Stimulated activated CD4-positive, alpha-beta T cell treated with anti-CD3 and anti-CD28 coated beads, Interleukin-15, amount 100 ng/mL, for 1 hour (primary cell): ENCODE measurements around the gene SIGLEC9.

Experiments used
- DNase-seq, 2 donors: peaks; one replicate each; pipeline ENCODE4 v3.0.0-alpha.2; 2020; ENCODE audit warnings: low read depth in 1 of 2, low spot score in 1 of 2

Gene SIGLEC9

DNA sequence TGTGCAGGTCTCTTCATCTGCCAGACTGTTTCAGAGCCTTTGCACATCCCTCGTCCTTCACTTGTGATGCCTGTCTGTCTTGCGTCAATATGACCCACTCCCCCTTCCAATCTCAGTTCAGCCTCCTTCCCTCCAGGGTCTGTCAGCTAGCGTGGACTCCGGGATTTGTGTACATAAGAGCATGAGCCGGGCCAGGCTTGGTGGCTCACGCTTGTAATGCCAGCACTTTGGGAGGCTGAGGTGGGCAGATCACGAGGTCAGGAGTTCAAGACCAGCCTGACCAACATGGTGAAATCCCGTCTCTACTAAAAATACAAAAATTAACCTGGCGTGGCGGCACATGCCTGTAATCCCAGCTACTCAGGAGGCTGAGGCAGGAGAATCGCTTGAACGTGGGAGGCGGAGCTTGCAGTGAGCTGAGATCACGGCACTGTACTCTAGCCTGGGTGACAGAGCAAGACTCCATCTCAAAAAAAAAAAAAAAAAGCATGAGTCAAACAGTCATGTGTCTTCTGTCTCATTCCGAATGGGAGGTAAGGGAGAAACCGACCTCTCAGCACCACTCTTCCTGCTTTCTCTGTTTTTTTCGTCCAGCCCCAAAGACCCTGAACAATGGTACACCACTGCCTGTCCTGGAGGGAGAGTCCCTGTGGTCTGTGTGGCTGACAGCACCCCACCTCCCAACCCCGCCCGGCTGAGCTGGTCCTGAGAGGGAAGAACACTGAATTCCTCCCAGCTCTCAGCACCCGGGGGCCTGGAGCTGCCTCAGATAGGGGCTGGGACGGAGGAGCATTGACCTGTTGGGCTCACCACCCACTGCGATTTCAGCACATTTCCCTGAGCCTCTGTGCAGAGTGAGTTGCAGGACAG, 2.4 kb upstream of the SIGLEC9 start:
- no peak for DNase-seq

DNA sequence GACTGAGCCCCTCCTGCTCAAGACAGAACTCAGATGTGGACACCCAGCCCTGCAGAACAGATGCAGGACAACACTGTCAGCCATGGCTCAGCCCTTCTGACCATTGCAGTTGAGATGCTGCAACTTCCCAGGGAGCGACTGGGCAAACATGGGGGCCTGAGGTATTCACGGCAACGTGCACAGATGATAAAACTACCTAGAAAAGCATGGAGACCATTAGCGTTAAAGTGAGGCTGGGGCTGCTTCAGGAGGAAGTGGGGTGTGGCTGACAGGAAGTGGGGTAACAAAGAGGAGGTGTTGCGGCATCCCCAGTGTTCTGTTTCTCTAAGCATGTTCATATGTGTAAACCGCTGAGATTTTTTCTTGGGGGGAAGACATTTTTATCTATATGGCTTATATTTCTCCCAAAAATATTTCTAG, 1.3 kb upstream of the SIGLEC9 start:
- DNase-seq, result no peak

DNA sequence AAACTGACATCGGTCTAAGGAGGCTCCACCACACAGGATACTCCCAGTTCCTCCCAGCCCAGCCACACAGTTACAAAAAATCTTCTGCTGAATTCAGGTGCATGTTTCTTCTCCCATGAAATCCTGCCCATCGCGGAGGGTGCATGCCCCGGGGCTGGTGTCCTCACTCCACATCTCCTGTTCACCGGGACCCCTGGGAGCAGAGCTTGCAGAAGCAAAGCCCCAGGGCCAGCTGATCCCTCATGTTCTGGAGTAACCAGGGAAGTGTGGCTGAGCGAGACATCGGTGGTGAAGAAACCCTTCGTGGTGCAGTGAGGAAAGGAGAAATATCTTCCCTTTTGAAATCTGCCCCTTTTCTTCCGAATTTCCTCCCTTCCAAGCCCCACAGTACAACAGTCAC, 904 bp upstream of the SIGLEC9 start:
- no peak for DNase-seq

DNA sequence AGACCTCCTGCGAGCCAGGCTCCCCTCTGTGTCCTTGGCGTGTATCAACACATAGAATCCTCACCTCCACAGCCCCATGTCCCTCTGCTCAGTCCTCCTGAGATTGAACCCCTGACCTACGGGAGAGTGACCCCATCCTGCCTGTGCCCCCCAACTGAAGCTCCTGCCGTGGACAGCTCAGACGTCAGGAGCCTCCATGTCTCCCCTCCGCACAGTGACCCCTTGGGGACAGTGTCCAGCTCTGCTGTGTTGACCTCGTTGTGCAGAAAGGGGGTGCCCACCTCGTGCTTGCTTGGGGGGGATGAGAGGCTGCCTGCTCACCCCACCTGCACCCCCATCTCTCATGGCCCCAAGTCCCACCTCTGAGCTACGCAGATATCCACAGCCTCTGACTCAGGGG, 490 bp upstream of the SIGLEC9 start:
- DNase-seq, result no peak

DNA sequence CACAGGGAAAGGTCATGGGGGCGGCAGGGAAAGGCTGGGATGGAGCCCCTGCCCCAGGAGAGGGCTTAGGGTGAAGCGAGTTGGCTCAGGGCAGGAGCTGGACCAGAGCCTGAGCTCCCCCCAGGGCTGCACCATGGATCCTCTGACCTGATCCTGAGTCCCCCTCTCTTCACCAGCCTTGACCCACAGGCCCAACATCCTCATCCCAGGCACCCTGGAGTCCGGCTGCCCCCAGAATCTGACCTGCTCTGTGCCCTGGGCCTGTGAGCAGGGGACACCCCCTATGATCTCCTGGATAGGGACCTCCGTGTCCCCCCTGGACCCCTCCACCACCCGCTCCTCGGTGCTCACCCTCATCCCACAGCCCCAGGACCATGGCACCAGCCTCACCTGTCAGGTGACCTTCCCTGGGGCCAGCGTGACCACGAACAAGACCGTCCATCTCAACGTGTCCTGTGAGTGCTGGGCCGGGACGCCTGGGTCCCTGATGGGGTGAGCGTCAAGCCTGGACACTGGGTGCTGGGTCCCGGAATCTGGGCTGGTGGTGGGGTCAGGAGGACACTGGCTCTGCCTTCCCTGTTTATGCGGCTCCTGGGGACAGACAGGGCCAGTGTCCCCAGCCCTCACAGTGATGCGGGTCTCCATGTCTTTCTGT, 842 bp downstream of the SIGLEC9 start:
- no peak for DNase-seq

DNA sequence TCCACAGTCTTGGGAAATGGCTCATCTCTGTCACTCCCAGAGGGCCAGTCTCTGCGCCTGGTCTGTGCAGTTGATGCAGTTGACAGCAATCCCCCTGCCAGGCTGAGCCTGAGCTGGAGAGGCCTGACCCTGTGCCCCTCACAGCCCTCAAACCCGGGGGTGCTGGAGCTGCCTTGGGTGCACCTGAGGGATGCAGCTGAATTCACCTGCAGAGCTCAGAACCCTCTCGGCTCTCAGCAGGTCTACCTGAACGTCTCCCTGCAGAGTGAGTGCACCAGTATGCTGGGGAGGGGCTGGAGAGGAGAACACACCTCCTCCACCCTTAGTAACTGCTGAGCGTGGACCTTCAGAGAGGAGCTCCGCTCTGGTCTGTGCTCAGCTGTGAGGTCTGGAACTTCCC, 2.3 kb downstream of the SIGLEC9 start:
- no peak for DNase-seq

DNA sequence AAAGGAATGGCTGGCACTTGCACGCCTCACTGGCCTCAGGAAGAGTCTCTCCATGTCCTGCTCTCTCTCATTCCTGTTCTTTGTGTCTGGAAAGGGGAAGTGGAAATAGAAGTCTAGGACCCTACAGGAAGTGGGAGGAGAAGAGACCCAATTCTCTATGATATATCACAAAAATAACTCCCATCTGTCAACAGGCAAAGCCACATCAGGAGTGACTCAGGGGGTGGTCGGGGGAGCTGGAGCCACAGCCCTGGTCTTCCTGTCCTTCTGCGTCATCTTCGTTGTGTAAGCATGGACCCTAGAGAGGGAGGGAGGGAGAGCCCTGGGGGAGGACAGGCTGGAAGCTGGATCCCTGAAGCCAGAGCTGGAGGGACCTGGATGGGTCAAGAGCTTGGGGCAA, 3.0 kb downstream of the SIGLEC9 start:
- DNase-seq, result no peak

DNA sequence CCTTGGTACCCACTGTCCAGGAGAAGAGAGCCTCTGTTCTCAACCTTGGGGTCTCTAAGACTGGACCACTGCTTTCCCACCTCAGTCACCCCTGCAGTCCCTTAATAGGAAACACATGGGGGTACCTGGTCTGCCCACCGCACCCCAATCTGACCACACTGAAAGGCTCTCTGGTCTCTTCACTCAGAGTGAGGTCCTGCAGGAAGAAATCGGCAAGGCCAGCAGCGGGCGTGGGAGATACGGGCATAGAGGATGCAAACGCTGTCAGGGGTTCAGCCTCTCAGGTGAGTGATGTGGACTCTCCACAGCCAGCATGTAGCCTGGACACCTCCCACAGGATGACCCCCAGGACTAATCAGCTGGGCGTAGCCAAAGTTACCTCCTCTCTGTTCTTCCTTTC, 3.5 kb downstream of the SIGLEC9 start:
- no peak for DNase-seq

DNA sequence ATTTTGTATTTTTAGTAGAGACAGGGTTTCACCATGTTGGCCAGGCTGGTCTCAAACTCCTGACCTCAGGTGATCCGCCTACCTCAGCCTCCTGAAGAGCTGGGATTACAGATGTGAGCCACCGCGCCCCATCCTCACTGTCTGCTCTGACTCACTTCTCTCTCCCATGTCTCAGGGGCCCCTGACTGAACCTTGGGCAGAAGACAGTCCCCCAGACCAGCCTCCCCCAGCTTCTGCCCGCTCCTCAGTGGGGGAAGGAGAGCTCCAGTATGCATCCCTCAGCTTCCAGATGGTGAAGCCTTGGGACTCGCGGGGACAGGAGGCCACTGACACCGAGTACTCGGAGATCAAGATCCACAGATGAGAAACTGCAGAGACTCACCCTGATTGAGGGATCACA, 5.0 kb downstream of the SIGLEC9 start:
- no peak for DNase-seq

DNA sequence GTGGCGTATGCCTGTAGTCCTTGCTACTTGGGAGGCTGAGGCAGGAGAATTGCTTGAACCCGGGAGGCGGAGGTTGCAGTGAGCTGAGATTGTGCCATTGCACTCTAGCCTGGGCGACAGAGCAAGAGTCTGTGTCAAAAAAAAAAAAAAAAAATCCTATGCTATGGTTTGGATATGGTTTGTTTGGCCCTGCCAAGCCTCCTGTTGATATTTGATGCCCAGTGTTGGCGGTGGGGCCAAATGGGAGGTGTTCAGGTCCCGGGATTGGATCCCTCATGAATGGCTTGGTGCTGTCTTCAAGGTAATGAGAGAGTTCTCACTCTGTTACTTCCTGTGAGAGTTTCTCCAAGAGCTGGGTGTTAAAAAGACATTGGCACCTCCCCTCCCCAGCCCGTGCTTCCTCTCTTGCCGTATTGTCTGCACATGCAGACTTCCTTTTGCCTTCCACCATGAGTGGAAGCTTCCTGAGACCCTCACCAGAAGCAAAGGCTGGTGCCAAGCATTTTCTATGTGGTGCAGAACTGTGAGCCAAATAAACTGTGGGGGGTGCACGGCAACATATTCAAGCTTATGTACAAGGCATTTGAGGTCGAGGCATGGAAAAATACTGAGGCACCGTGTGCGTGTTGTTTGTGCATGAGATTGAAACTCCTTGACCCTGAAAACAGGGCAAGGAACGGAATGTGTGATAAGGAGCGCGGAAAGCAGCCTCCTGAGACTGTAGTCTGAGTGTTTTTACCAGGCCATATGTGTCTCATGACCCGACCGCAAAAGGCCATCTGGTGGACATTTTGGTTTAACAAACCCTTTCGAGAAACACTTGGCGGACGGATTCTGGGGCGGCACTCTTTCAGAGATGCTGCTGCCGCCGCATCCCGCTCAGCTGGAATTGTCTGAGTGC, 7.3 kb downstream of the SIGLEC9 start:
- DNase-seq, result no peak

DNA sequence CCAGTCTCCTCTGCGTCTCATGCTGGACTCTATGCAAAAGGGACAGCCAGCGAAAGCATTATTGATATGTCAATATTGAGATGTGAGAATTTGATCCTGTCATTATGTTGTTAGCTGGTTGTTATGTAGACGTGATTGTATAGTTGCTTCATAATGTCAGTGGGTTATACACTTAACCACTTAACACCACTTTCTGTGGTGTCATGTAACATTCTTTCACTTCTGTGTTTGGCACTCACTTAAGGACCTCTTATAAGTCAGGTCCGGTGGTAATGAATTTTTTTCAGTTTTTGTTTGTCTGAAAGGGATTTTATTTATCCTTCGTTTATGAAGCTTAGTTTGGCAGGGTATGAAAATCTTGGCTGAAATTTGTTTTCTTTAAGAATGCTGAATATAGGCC, 10.3 kb downstream of the SIGLEC9 start:
- DNase-seq, result no peak

DNA sequence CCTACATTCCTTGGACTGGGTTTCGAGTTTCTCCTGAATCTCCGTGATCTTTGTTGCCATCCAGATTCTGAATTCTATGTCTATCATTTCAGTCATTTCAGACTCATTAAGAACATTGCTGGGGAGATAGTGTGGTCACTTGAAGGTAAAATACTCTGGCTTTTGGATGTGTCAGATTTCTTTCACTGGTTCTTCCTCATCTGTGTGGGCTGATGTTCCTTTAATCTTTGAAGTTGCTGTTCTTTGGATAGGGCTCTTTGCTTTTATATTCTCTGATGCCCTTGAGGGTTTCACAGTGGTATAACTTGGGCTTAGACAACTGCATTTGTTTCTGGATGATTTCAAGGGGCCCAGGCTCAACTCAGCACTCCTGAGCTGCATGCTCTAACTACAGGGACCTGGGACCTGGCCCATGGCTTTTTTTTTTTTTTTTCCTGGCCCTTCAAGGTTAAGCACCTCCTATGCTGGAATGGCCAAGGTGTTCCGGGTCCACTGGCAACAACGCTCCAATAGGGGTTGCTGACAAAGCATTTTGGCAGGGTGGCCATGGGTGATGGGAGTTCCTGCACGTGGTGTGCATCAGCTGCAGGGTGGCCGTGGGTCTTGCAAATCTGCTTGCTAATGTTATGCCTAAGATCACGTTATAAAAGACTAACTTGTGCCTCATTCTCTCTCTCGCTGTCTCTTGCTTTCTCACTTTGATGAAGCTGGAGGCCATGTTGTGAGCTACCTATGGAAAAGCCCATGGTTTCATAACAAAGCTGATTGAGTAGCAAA, 11.5 kb downstream of the SIGLEC9 start:
- no peak for DNase-seq

DNA sequence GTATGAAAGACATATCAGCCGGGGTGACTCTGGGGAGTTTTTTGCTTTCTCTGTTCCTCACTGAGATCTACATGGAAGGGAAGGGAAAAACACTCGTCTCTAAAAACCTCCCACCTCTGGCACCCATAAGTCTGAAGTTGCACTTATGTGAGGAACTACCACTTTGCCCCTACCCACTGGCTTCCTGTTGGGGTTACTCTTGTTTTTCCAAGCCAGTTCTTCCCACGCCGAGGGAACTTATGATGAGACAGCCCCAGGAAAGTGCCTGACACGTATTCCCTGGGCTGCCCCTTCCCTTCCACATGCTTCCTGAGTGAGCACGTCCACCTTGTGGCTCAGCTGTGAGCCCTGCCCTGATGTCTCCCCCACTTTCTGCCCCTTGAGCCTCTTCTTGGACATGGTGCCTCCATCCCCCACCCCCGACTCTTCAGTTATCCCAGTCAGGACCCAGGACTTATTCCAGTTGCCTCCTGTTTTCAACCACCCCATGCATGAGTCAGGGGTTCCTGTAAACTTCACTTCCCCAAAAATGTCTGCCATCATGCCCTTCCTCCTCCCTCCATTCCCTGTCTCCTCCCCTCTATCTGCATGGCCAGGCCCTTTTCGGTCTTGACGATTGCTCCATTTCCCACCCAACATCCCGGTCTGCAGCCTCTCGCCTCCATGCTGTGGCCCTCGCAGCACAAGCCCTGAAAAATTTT, 12.3 kb downstream of the SIGLEC9 start:
- no peak for DNase-seq

DNA sequence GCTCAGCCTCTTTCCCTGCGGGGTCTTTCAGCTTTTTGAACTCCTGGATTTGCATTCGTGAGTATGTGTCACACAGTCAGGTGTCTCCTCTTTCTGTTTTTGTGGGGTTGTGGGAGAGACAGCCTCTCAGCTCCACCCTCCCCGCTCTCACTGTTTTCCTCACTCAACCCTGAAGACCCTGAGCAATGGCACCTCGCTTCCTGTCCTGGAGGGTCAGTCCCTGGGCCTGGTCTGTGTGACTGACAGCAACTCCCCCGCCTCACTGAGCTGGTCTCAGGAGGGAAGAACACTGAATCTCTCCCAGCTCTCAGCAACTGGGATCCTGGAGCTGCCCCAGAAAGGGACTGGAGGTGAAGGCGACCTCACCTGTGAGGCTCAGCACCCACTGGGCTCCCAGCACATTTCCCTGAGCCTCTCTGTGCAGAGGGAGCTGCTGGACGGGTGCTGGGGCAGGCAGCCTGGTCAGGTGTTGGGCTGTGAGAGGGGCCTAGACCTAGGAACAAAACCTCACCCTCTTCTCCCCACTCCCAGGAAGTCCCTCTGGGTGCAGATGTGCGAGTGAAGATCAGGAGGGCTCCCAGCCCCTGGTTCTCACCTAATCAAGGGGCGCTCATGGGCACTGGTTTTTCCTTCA, 13.2 kb downstream of the SIGLEC9 start:
- DNase-seq, result no peak

DNA sequence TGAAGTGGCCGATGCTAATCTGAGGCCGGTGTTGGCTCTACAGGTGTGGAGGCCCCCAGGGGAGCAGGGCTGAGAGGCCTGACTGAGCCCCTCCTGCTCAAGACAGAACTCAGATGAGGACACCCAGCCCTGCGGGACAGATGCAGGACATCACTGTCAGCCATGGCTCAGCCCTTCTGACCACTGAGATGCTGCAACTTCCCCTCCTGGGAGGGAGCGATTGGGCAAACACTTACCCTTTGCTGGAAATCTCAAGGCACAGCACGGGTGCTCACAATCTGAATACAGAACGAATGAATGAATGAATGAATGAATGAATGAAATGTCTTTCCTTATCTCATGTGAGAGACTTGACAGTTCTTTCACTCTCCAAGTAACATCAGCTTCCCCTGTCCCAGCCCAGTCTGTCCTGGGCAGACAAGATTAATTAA, 13.9 kb downstream of the SIGLEC9 start:
- DNase-seq, result no peak

DNA sequence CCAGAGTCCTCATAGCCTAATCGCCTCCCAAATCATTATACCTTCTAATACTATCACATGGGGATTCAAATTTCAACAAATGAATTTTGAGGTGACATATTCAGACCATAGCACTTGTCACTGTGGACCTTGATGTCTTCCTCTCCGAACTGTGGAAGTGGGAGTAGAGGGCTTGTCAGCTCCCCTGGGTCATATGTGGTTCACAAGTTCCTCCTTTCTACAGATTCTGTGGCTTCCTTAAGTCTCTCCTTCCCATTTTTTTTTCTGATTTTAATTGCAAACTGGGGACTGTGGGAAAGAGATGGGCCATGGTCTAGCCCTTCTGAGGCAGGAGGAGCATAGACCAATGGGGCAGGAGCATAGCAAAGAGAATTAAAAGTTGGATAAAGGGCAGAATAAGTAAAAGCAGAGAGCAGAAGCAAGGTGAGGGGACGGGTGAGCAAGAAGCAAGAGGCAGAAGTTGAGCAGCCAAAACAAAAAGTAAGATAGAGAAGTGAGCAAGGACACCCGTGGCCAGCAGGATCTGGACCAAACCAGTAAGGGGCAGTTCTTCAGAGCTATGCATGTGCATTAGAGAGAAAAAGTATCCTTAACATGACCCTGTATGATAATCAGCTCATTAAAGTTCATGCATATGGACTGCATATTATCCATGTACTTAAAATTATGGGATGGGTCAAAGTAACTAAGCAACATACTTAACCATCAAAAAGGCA, 14.8 kb downstream of the SIGLEC9 start:
- DNase-seq, result no peak

DNA sequence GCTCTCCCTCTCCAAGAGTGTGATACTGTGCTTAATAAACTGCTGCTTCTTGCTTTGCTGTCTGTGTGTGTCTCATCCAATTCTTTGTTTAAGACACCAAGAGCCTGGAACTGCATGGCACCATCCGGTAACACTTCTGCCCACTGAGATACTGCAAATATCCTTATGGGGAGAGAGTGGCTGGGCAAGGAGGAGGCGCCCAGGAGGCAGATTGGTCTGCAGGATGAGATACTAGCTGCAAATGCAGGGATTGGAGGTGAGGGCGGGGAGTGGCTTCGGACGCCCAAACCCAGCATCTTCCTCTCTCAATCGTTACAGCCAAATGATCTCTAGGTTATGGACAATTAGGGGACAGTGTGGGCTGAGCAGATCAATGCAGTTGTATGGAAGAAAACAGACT, 15.7 kb downstream of the SIGLEC9 start:
- no peak for DNase-seq

DNA sequence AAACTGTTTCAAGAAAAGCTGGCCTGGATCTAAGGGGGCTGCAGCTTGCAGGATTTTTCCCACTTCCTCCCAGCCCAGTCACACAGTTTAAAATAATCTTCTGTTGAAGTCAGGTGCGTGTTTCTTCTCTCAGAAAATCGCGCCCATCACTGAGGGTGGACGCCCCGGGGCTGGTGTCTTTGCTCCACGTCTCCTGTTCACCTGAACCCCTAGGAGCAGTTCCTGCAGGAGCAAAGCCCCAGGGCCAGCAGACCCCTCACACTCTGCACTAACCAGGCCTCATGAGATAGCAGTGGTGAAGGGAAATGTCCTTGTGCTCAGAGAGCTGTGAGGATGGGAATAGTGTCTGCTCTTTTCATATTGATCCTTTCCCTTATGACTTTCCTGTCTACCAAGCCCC, 16.5 kb downstream of the SIGLEC9 start:
- DNase-seq, result no peak

DNA sequence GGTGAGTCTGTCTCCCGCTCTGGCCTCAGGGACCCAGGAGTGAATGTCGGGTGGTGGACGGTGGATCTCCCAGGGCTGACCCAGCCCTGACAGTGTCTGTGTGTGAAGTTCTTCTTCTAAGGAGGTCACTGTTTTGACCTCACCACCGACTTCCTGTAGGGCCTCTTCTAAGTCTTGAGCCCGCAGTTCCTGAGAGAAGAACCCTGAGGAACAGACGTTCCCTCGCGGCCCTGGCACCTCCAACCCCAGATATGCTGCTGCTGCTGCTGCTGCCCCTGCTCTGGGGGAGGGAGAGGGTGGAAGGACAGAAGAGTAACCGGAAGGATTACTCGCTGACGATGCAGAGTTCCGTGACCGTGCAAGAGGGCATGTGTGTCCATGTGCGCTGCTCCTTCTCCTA, 17.4 kb downstream of the SIGLEC9 start, which contains the start of gene SIGLEC7:
Gene SIGLEC7, plus strand, starts transcription at position 183 of the 400 bp plus-strand sequence. Its CDS starts 69 bp downstream, at position 252.
- DNase-seq, result no peak
